Renal cortical epithelial cell (primary cell): Measurements from ENCODE around the gene SYNGR1. TPM values are rescaled to one million over a fixed set of nuclear protein-coding genes. Genes with fewer than 3 reads are reported as not detected.
A peak's percentile ranks its signal among the peaks of the same experiment; 100 is the strongest.
"Not testable (repeated sequence)": the region's sequence is repeated elsewhere in the genome, so short reads cannot be mapped to it uniquely, and the experiment has no call there.

Experiments
- DNase-seq: peaks from one replicate; pipeline ENCODE4 v3.0.0-alpha.2; 2011; ENCODE audit warnings: low read depth
- total RNA-seq: library from RNA; depleted of rRNA; stranded (reverse); fragments of >200 nt; gene quantifications from 2 replicates; pipeline ENCODE4 v1.2.3, GENCODE V29; 2014

The SYNGR1 gene
- total RNA-seq, 1 donor from 2014 or later = 11.9 TPM

- peak; percentile 41 for DNase-seq
Measured at GRCh38 chr22:39351689-39352214, 2.0 kb downstream of the SYNGR1 start.

- no peak for DNase-seq
Measured at GRCh38 chr22:39352306-39352891, 2.6 kb downstream of the SYNGR1 start.

- no peak for DNase-seq
Measured at GRCh38 chr22:39353346-39353745, 3.6 kb downstream of the SYNGR1 start.

GRCh38 chr22:39355080-39355479 lies 5.3 kb downstream of the SYNGR1 start:
- no peak for DNase-seq

- DNase-seq = not testable (repeated sequence)
Measured at GRCh38 chr22:39355805-39356204, 6.0 kb downstream of the SYNGR1 start.

GRCh38 chr22:39356464-39356863 lies 6.7 kb downstream of the SYNGR1 start:
- no peak for DNase-seq

GRCh38 chr22:39357110-39358108 lies 7.6 kb downstream of the SYNGR1 start:
- not testable (repeated sequence) for DNase-seq

GRCh38 chr22:39358197-39358596 lies 8.4 kb downstream of the SYNGR1 start:
- DNase-seq = not testable (repeated sequence)

- DNase-seq = no peak
Measured at GRCh38 chr22:39359659-39360195, 9.9 kb downstream of the SYNGR1 start.

- DNase-seq = no peak
Measured at GRCh38 chr22:39360242-39360641, 10.5 kb downstream of the SYNGR1 start.

- peak; percentile 79 for DNase-seq
Measured at GRCh38 chr22:39360674-39361413, 11.1 kb downstream of the SYNGR1 start.

- no peak for DNase-seq
Measured at GRCh38 chr22:39361496-39361895, 11.7 kb downstream of the SYNGR1 start.

- no peak for DNase-seq
Measured at GRCh38 chr22:39362271-39362670, 12.5 kb downstream of the SYNGR1 start.

GRCh38 chr22:39362932-39363331 lies 13.1 kb downstream of the SYNGR1 start:
- DNase-seq = no peak

GRCh38 chr22:39363751-39364515 lies 14.1 kb downstream of the SYNGR1 start:
- no peak for DNase-seq

- DNase-seq = no peak
Measured at GRCh38 chr22:39364714-39365491, 15.1 kb downstream of the SYNGR1 start.

- DNase-seq = no peak
Measured at GRCh38 chr22:39365492-39365780, 15.6 kb downstream of the SYNGR1 start.

GRCh38 chr22:39367035-39367434 lies 17.2 kb downstream of the SYNGR1 start:
- no peak for DNase-seq

GRCh38 chr22:39368461-39368911 lies 18.7 kb downstream of the SYNGR1 start:
- DNase-seq = no peak

GRCh38 chr22:39369186-39369585 lies 19.4 kb downstream of the SYNGR1 start:
- no peak for DNase-seq
